DND-41 (cell line): ENCODE data around the gene CUL4B.

Experiments
- ATAC-seq: fragments of 200-7000 bp; cut with Tn5 transposase; 3 replicates; pipeline ENCODE4 v1.9.1; 2021; ENCODE audit warnings: low read depth; ENCODE audit not compliant: insufficient read depth
- DNase-seq: peaks from one replicate; pipeline ENCODE4 v3.0.0-alpha.2; 2020
- H2AFZ ChIP-seq: 2 replicates; pipeline ENCODE4 v1.6.0; 2012; ENCODE audit warnings: low read depth, low read length
- H3K27ac ChIP-seq: 2 replicates; pipeline ENCODE4 v1.5.1; 2012; ENCODE audit warnings: low read length, inconsistent platforms
- H3K27me3 ChIP-seq: fragments of 200-600 bp; sonication (generic); 2 replicates; pipeline ENCODE4 v1.6.0; 2012; ENCODE audit warnings: low read length, mild to moderate bottlenecking, inconsistent platforms; ENCODE audit not compliant: insufficient read depth, poor library complexity
- H3K36me3 ChIP-seq: 2 replicates; pipeline ENCODE4 v1.5.1; 2012; ENCODE audit warnings: low read length, inconsistent platforms; ENCODE audit not compliant: insufficient read depth
- H3K4me1 ChIP-seq: 2 replicates; pipeline ENCODE4 v1.5.1; 2012; ENCODE audit warnings: mild to moderate bottlenecking, low read length; ENCODE audit not compliant: insufficient read depth
- H3K4me2 ChIP-seq: 2 replicates; pipeline ENCODE4 v1.6.0; 2012; ENCODE audit warnings: mild to moderate bottlenecking, moderate library complexity, low read length, inconsistent platforms; ENCODE audit not compliant: insufficient read depth
- H3K4me3 ChIP-seq, 2 experiments: fragments of 200-600 bp in 1 of 2; shearing (Covaris generic) in 1 of 2; 2 replicates each; pipeline ENCODE4 v1.5.1; 2012 to 2016; ENCODE audit warnings: inconsistent platforms in 2 of 2, low read length in 2 of 2, mild to moderate bottlenecking in 2 of 2, low read depth in 1 of 2, moderate library complexity in 1 of 2
- H3K79me2 ChIP-seq: 2 replicates; pipeline ENCODE4 v1.6.0; 2012; ENCODE audit warnings: low read length, inconsistent platforms; ENCODE audit not compliant: insufficient read depth
- H3K9ac ChIP-seq: 2 replicates; pipeline ENCODE4 v1.6.0; 2012; ENCODE audit warnings: low read depth, mild to moderate bottlenecking, inconsistent platforms, low read length, moderate library complexity
- H3K9me3 ChIP-seq: 2 replicates; pipeline ENCODE4 v1.5.1; 2012; ENCODE audit warnings: low read length, moderate library complexity, mild to moderate bottlenecking, inconsistent platforms; ENCODE audit not compliant: insufficient read depth, severe bottlenecking
- H4K20me1 ChIP-seq: 2 replicates; pipeline ENCODE4 v1.6.0; 2012; ENCODE audit warnings: low read length; ENCODE audit not compliant: insufficient read depth
- CTCF ChIP-seq: IDR thresholded peaks from 2 replicates; pipeline ENCODE4 v1.5.1; 2012; ENCODE audit warnings: borderline replicate concordance, low read length, moderate library complexity, mild to moderate bottlenecking; ENCODE audit not compliant: poor library complexity, severe bottlenecking; ENCODE audit errors: extremely low read depth
- EZH2 ChIP-seq: IDR thresholded peaks from 3 replicates; pipeline ENCODE4 v1.6.1; 2012; ENCODE audit warnings: borderline replicate concordance, low read depth, mild to moderate bottlenecking, moderate library complexity, low read length, inconsistent platforms; ENCODE audit not compliant: severe bottlenecking

The CUL4B gene

GRCh38 chrX:120562569-120562926 lies 1.8 kb upstream of the CUL4B start:
- H3K4me3 ChIP-seq = no peak overlapping the region
- H3K4me2 ChIP-seq = peak overlapping the region; percentile 80
- no peaks in the 10 kb centered on the region for H3K9me3 ChIP-seq
- H3K27ac ChIP-seq = no peak overlapping the region
- no peaks in the 10 kb centered on the region for H4K20me1 ChIP-seq
- DNase-seq = no peak
- ATAC-seq = no peak
- H3K27me3 ChIP-seq = no peaks in the 10 kb centered on the region
- no peak overlapping the region for H2AFZ ChIP-seq
- H3K79me2 ChIP-seq = peaks cover 31% of the 10 kb centered on the region
- peaks cover 21% of the 10 kb centered on the region for H3K4me1 ChIP-seq
- TF ChIP-seq CTCF = no peak
- TF ChIP-seq EZH2 = no peak
- H3K9ac ChIP-seq = no peak overlapping the region; the same call in 1 of the 2 replicates
- H3K36me3 ChIP-seq = peaks cover 3% of the 10 kb centered on the region; the same call in 1 of the 2 replicates

GRCh38 chrX:120561634-120562568 lies 1.1 kb upstream of the CUL4B start:
- Histone ChIP-seq H3K4me2 (peak overlapping the region; percentile 80), H3K4me1 (peaks cover 27% of the 10 kb centered on the region), H3K9me3 (no peaks in the 10 kb centered on the region), H3K4me3 (peak overlapping the region; percentile 56 to 69), H3K27ac (peak overlapping the region; percentile 93), H3K79me2 (peaks cover 37% of the 10 kb centered on the region), H2AFZ (peak overlapping the region; percentile 81), H4K20me1 (no peaks in the 10 kb centered on the region), H3K27me3 (no peaks in the 10 kb centered on the region), H3K9ac (peak overlapping the region; percentile 73), H3K36me3 (peaks cover 9% of the 10 kb centered on the region; the same call in 1 of the 2 replicates)
- ATAC-seq = no peak; the same call in 2 of the 3 replicates
- no peak for DNase-seq
- TF ChIP-seq EZH2 = no peak
- no peak for TF ChIP-seq CTCF

- H2AFZ ChIP-seq = peak overlapping the region; percentile 71
- peak overlapping the region; percentile 87 for H3K9ac ChIP-seq
- H3K4me2 ChIP-seq = peak overlapping the region; percentile 71
- H3K4me1 ChIP-seq = peaks cover 36% of the 10 kb centered on the region
- peak overlapping the region; percentile 57 to 69; a peak in 3 of 4 replicates for H3K4me3 ChIP-seq
- peaks cover 18% of the 10 kb centered on the region for H3K36me3 ChIP-seq
- peak; percentile 55 for DNase-seq
- no peaks in the 10 kb centered on the region for H3K27me3 ChIP-seq
- H3K9me3 ChIP-seq = no peaks in the 10 kb centered on the region
- TF ChIP-seq EZH2 = no peak
- TF ChIP-seq CTCF = no peak
- peak overlapping the region; percentile 98 for H3K27ac ChIP-seq
- no peaks in the 10 kb centered on the region for H4K20me1 ChIP-seq
- peaks cover 48% of the 10 kb centered on the region for H3K79me2 ChIP-seq
- ATAC-seq = peak; percentile 51
Measured at GRCh38 chrX:120560405-120560841, 339 bp downstream of the CUL4B start.
